ENCODE data around the gene PLCG2. TPM values are rescaled to one million over a fixed set of nuclear protein-coding genes. Genes with fewer than 3 reads are reported as not detected.
"Not testable (repeated sequence)": the region's sequence is repeated elsewhere in the genome, so short reads cannot be mapped to it uniquely, and the experiment has no call there.

The PLCG2 gene
- total RNA-seq, 1 donor from 2014 or later, result 4.7 TPM

DNA sequence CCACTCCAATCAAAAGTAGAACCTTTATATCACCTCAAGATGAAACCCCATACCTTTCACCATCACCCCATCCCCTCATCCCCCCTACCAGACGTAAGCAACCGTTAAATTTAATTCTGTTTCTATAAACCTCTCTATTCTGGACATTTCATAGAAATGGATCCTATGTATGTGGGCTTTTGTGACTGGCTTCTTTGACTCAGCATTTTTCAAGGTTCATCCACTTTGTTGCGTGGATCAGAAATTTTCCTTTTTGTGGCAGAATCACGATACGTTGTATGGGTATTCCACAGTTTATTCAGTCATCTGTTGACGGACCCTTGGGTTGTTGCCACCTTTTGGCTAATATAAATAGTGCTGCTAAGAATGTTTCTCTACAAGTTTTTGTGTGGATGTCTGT, 8.6 kb downstream of the PLCG2 start:
- no peak for DNase-seq (ENCODE audit: low read depth, low spot score)

GRCh38 chr16:81790277-81790676, 11.2 kb downstream of the PLCG2 start:
- no peak for DNase-seq (ENCODE audit: low read depth, low spot score)

GRCh38 chr16:81790830-81791435, 11.8 kb downstream of the PLCG2 start:
- no peak for DNase-seq (ENCODE audit: low read depth, low spot score)

DNA sequence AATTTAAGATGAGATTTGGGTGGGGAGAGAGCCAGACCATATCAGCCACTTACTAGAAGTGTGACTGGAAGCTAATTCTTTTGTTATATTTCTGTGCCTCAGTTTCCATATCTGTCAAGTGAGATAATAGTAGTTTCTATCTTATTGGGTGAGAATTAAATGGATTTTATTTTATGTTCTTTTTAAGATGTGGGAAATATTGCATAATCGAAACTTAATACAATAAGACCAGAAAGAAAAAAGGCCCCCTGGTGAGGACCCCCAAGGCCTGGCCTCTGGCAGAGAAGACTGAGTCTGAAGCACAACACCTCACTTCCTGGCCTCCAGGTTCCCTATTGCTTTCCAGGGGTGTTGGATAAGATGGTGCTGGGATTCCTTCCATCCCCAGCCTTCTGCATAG, 13.7 kb downstream of the PLCG2 start:
- no peak for DNase-seq (ENCODE audit: low read depth, low spot score)

GRCh38 chr16:81795193-81795592, 16.1 kb downstream of the PLCG2 start:
- no peak for DNase-seq (ENCODE audit: low read depth, low spot score)

GRCh38 chr16:81796035-81796434, 16.9 kb downstream of the PLCG2 start:
- no peak for DNase-seq (ENCODE audit: low read depth, low spot score)

- DNase-seq (ENCODE audit: low read depth, low spot score), result no peak
Measured at GRCh38 chr16:81796583-81797346, 17.7 kb downstream of the PLCG2 start.

- no peak for DNase-seq (ENCODE audit: low read depth, low spot score)
Measured at GRCh38 chr16:81797443-81797842, 18.4 kb downstream of the PLCG2 start.

- no peak for DNase-seq (ENCODE audit: low read depth, low spot score)
Measured at GRCh38 chr16:81798311-81799137, 19.4 kb downstream of the PLCG2 start.

DNA sequence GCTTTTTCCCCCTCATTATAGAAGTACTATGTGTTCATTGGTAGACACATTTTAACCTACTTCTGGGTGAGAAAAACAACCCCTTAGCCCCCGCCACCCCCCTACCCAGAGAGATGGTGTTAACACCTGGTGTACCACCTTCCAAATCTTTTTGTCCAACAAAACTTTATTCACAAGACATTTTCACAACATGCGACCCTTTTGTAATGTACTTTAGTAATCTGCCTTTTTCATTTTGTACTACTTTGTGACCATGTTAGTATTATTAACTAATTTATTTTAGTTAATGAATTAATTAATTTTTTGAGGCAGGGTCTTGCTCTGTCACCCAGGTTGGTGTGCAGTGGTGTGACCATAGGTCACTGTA, 20.0 kb downstream of the PLCG2 start:
- DNase-seq (ENCODE audit: low read depth, low spot score), result no peak

GRCh38 chr16:81801724-81802123, 22.6 kb downstream of the PLCG2 start:
- not testable (repeated sequence) for DNase-seq (ENCODE audit: low read depth, low spot score)

DNA sequence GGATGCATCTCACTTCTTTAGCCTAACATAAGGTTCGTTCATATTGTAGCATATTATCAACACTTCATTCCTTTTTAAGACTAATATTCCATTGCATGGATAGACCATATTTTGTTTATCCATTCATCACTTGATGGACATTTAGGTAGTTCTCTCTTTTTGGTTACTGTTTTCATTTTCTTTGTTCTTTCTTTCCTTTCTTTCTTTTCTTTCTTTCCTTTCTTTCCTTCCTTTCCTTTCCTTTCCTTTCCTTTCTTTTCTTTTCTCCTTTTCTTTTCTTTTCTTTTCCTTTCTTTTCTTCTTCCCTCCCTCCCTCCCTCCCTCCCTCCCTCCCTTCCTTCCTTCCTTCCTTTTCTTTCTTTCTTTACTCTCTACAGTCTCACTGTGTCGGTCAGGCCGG, 24.2 kb downstream of the PLCG2 start:
- DNase-seq (ENCODE audit: low read depth, low spot score), result no peak

GRCh38 chr16:81804134-81804610, 25.1 kb downstream of the PLCG2 start:
- no peak for DNase-seq (ENCODE audit: low read depth, low spot score)

DNA sequence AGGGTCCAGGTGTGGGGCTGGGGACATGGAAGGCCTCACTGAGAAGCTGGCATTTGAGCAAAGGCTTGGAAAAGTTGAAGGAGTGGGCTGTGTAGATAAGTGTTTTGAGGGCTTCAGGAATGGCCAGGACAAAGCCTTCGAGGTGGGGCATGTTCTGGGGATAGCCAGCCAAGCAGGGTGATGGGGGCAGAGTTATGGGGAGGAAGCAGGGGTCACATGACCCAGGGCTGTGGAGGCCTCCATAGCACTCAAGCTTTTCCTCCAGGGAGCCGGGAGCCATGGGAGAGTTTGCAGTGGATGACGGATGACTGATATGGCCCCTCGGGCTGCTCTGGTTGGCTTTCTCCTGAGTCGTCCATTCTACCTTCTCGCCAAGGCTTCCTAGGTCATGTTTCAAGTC, 27.6 kb downstream of the PLCG2 start:
- no peak for DNase-seq (ENCODE audit: low read depth, low spot score)

DNA sequence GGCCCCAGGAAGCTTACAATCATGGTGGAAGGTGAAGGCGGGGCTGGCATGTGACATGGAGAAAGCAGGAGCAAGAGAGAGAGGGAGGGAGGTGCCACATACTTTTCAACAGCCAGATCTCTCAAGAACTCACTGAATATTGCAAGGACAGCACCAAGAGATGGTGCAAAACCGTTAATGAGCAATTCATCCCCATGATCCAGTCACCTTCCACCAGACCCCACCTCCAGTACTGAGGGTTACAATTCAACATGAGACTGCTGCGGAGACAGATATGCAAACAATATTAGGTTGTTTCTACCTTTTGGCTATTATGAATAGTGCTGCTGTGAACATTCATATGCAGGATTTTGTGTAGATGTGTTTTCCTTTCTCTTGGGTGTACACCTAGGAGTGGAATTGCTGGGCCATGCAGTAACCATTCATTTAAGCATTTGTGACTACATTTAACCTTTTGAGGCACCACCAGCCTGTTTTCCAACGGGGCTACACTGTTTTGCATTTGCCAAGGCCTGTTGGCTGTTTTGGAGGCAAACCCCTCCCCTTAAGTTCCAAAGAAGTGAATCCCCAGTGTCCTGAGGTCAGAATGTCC, 28.8 kb downstream of the PLCG2 start:
- DNase-seq (ENCODE audit: low read depth, low spot score), result no peak

DNA sequence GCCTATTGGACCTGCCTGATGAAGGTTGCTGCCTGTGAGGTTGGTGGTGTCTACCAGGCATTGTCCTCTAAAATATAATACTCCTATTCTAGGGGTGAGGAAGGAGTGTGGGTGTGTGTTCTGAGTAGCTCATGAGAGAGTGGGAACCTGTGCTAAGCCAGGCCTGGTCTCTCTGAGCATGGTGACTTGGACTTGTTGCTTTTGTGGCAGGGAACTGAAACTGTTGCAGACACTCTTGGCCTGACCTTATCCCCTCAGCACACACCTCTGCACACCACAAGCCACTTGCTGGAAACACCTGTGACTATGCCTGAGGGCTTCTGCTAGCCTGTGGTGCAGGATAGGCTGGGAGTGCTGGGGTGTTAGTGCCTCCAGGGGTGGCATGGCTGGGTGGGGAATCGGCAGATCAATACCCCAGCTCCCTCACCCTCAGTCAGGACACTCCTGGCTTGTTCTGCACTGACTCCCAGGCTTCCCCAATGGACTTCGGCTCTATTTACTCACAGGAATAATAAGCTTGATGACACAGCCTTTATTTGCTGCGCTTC, 29.9 kb downstream of the PLCG2 start:
- no peak for DNase-seq (ENCODE audit: low read depth, low spot score)

- no peak for DNase-seq (ENCODE audit: low read depth, low spot score)
Measured at GRCh38 chr16:81809567-81809966, 30.5 kb downstream of the PLCG2 start.

- DNase-seq (ENCODE audit: low read depth, low spot score), result no peak
Measured at GRCh38 chr16:81810361-81810760, 31.3 kb downstream of the PLCG2 start.

DNA sequence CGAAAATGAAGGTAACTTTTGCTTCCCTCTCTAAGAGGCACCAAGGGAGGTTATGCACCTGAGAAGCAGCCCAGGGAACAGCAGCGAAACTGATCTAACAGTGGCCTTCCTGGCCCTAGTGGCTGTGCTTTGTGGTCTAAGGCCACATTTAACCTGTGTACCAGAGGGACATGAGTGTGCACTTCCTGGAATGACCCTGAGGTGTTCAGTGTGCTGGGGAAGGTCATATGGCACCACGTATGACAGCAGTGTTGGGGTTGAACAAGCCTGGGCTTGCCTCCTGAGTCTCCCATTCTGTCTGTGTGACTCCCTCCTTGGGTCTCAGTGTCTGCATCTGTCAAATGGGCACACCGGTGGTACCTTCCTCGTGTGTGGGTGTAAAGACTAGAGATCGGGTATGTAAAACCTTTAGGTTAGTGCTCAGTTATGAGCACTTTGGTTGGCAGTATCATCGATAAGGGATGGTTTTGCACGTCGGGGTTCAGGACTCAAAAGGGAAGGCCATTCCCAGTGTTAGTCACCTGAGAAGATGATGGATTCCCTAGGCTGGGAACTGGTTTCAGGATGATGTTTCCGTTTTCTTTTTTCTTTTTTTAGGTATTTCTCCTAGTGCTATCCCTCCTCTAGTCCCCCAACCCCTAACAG, 31.9 kb downstream of the PLCG2 start:
- no peak for DNase-seq (ENCODE audit: low read depth, low spot score)

- no peak for DNase-seq (ENCODE audit: low read depth, low spot score)
Measured at GRCh38 chr16:81813648-81814047, 34.6 kb downstream of the PLCG2 start.
